ENCODE data around the gene FCN1.

GRCh38 chr9:134937566-134938345 lies 20.0 kb upstream of the FCN1 start:
- TF ChIP-seq EZH2 (IDR thresholded peaks at IDR 0.05; ENCODE audit: borderline replicate concordance) (no peak), CTCF (IDR thresholded peaks at IDR 0.05; ENCODE audit: poor library complexity) (no peak), EZH2phosphoT487 (IDR thresholded peaks at IDR 0.05; ENCODE audit: low read depth, severe bottlenecking, unreplicated experiment) (no peak)
